ENCODE measurements around the gene MMP26.

Gene MMP26

GRCh38 chr11:4671741-4672140 lies 32.8 kb upstream of the MMP26 start:
- H3K4me3 ChIP-seq (ENCODE audit: low read depth, low read length): no peak overlapping the region
- DNase-seq (ENCODE audit: low read depth): no peak
- no peak for TF ChIP-seq CTCF (IDR thresholded peaks at IDR 0.05; ENCODE audit: low read depth, low read length, missing control alignments)

GRCh38 chr11:4672470-4672869 lies 32.1 kb upstream of the MMP26 start:
- no peak for DNase-seq (ENCODE audit: low read depth)
- no peak for TF ChIP-seq CTCF (IDR thresholded peaks at IDR 0.05; ENCODE audit: low read depth, low read length, missing control alignments)
- H3K4me3 ChIP-seq (ENCODE audit: low read depth, low read length): no peak overlapping the region

- no peak overlapping the region for H3K4me3 ChIP-seq (ENCODE audit: low read depth, low read length)
- no peak for DNase-seq (ENCODE audit: low read depth)
- TF ChIP-seq CTCF (IDR thresholded peaks at IDR 0.05; ENCODE audit: low read depth, low read length, missing control alignments): no peak
Observed at GRCh38 chr11:4673781-4674180, 30.8 kb upstream of the MMP26 start.

- no peak for DNase-seq (ENCODE audit: low read depth)
- TF ChIP-seq CTCF (IDR thresholded peaks at IDR 0.05; ENCODE audit: low read depth, low read length, missing control alignments): no peak
- H3K4me3 ChIP-seq (ENCODE audit: low read depth, low read length): no peak overlapping the region
Observed at GRCh38 chr11:4677948-4678347, 26.6 kb upstream of the MMP26 start.

- H3K4me3 ChIP-seq (ENCODE audit: low read depth, low read length): no peak overlapping the region
- DNase-seq (ENCODE audit: low read depth): no peak
- no peak for TF ChIP-seq CTCF (IDR thresholded peaks at IDR 0.05; ENCODE audit: low read depth, low read length, missing control alignments)
Observed at GRCh38 chr11:4680341-4680740, 24.2 kb upstream of the MMP26 start.

- H3K4me3 ChIP-seq (ENCODE audit: low read depth, low read length): no peak overlapping the region
- no peak for TF ChIP-seq CTCF (IDR thresholded peaks at IDR 0.05; ENCODE audit: low read depth, low read length, missing control alignments)
- no peak for DNase-seq (ENCODE audit: low read depth)
Observed at GRCh38 chr11:4682623-4683419, 21.8 kb upstream of the MMP26 start.

Measured in GM12864 (cell line).